Measurements from ENCODE around the gene AGBL4. TPM values are rescaled to one million over a fixed set of nuclear protein-coding genes. Genes with fewer than 3 reads are reported as not detected.

The AGBL4 gene
- polyA plus RNA-seq, 3 donors: 0.05 TPM; not detected in 2

DNA sequence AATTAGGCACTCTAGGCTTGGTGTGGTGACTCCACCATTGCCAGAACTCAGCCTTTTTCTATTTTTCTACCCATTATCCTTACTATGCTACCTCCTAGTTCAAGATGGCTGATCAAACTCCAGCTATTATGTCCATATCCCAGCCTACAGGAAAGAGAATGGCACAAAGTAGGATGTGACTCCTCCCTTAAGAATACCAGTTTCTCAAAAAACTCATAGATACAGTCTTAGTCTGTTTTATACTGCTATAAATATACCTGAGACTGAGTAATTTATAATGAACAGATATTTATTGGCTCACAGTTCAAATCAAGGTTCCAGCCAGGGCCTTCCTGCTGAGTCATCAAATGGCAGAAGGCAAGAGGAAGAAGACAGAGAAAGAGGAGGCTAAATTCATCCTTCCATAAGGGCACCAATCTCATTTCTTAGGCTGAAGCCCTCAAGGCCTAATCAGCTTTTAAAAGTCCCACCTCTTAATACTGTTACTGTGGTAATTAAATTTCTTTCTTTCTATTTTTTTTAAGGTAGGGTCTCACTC lies 704.3 kb downstream of the AGBL4 start:
- no peaks in the 10 kb centered on the region for H4K20me1 ChIP-seq (ENCODE audit: insufficient read depth, low read length)
- no peak overlapping the region for H3K9ac ChIP-seq (ENCODE audit: insufficient read depth, low read length, poor library complexity, severe bottlenecking)
- no peak overlapping the region for H3K4me3 Mint-ChIP-seq
- no peaks in the 10 kb centered on the region for H3K4me1 Mint-ChIP-seq
- H3K4me3 ChIP-seq (replicated peaks in 1 of 3; ENCODE audit: low read depth in 2 of 3, low read length in 3 of 3): no peak overlapping the region
- no peak overlapping the region for H3K27ac ChIP-seq (ENCODE audit: low read depth in 1 of 2, low read length in 2 of 2)
- no peak overlapping the region for H2AFZ ChIP-seq (ENCODE audit: insufficient read depth, low read depth, low read length, poor library complexity, severe bottlenecking)
- no peak overlapping the region for H3K27ac Mint-ChIP-seq
- intact Hi-C loops (cut with micrococcal nuclease): no loop called here
- TF ChIP-seq, protein P1, sequence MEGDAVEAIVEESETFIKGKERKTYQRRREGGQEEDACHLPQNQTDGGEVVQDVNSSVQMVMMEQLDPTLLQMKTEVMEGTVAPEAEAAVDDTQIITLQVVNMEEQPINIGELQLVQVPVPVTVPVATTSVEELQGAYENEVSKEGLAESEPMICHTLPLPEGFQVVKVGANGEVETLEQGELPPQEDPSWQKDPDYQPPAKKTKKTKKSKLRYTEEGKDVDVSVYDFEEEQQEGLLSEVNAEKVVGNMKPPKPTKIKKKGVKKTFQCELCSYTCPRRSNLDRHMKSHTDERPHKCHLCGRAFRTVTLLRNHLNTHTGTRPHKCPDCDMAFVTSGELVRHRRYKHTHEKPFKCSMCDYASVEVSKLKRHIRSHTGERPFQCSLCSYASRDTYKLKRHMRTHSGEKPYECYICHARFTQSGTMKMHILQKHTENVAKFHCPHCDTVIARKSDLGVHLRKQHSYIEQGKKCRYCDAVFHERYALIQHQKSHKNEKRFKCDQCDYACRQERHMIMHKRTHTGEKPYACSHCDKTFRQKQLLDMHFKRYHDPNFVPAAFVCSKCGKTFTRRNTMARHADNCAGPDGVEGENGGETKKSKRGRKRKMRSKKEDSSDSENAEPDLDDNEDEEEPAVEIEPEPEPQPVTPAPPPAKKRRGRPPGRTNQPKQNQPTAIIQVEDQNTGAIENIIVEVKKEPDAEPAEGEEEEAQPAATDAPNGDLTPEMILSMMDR (IDR thresholded peaks at IDR 0.05): no peak
- H3K27me3 ChIP-seq (ENCODE audit: control insufficient read depth in 2 of 2, insufficient read depth in 2 of 2, low read length in 2 of 2): no peaks in the 10 kb centered on the region
- peaks cover 0 to 4% of the 10 kb centered on the region in 2 donors for H3K9me3 ChIP-seq (replicated peaks in 1 of 2; ENCODE audit: control insufficient read depth in 1 of 2, insufficient read depth in 1 of 2, low read length in 2 of 2)
- H3K9me3 Mint-ChIP-seq: peaks cover 0 to 6% (median 0%) of the 10 kb centered on the region in 7 donors
- H3K79me2 ChIP-seq (ENCODE audit: insufficient read depth, low read length): no peaks in the 10 kb centered on the region
- H3K27me3 Mint-ChIP-seq (ENCODE audit: low read depth in 3 of 3): peaks cover 0 to 2% (median 0%) of the 10 kb centered on the region in 3 donors
- no peaks in the 10 kb centered on the region for H3K4me1 ChIP-seq (ENCODE audit: control insufficient read depth in 1 of 2, insufficient read depth in 2 of 2, low read length in 2 of 2)
- no peak for DNase-seq
- no peaks in the 10 kb centered on the region for H3K36me3 Mint-ChIP-seq
- H3K4me2 ChIP-seq (replicated peaks; ENCODE audit: extremely low read depth, low read length, poor library complexity, severe bottlenecking): no peak overlapping the region
- no peaks in the 10 kb centered on the region for H3K36me3 ChIP-seq (replicated peaks in 1 of 2; ENCODE audit: control insufficient read depth in 1 of 2, insufficient read depth in 2 of 2, low read length in 2 of 2)

DNA sequence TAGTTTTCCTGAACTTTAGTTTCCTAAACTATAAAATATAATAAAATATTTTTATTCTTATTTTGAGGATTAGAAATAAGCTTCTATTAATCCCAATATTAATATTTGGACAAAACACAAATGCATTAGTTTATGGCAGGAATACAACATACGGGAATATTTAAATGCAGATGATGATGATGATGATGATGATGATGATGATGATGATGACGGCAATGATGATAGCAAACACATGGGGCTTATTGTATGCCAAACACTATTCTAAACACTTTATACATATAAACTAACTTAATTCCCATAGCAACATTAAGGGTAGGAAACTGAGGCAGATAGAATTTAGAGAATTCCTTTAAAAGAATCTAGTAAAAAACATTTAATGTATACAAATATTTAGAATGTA lies 705.5 kb downstream of the AGBL4 start:
- no peaks in the 10 kb centered on the region for H3K36me3 Mint-ChIP-seq
- Histone ChIP-seq H3K9ac (ENCODE audit: insufficient read depth, low read length, poor library complexity, severe bottlenecking) (no peak overlapping the region), H4K20me1 (ENCODE audit: insufficient read depth, low read length) (no peaks in the 10 kb centered on the region), H3K9me3 (replicated peaks in 1 of 2; ENCODE audit: control insufficient read depth in 1 of 2, insufficient read depth in 1 of 2, low read length in 2 of 2) (peaks cover 0 to under 1% of the 10 kb centered on the region in 2 donors), H3K4me1 (ENCODE audit: control insufficient read depth in 1 of 2, insufficient read depth in 2 of 2, low read length in 2 of 2) (no peaks in the 10 kb centered on the region), H3K27ac (ENCODE audit: low read depth in 1 of 2, low read length in 2 of 2) (no peak overlapping the region), H3K27me3 (ENCODE audit: control insufficient read depth in 2 of 2, insufficient read depth in 2 of 2, low read length in 2 of 2) (no peaks in the 10 kb centered on the region), H3K36me3 (replicated peaks in 1 of 2; ENCODE audit: control insufficient read depth in 1 of 2, insufficient read depth in 2 of 2, low read length in 2 of 2) (no peaks in the 10 kb centered on the region), H3K4me2 (replicated peaks; ENCODE audit: extremely low read depth, low read length, poor library complexity, severe bottlenecking) (no peak overlapping the region), H2AFZ (ENCODE audit: insufficient read depth, low read depth, low read length, poor library complexity, severe bottlenecking) (no peak overlapping the region), H3K79me2 (ENCODE audit: insufficient read depth, low read length) (no peaks in the 10 kb centered on the region), H3K4me3 (replicated peaks in 1 of 3; ENCODE audit: low read depth in 2 of 3, low read length in 3 of 3) (no peak overlapping the region)
- peaks cover 0 to 2% (median 0%) of the 10 kb centered on the region in 3 donors for H3K27me3 Mint-ChIP-seq (ENCODE audit: low read depth in 3 of 3)
- peaks cover 0 to 11% (median 3%) of the 10 kb centered on the region in 7 donors for H3K9me3 Mint-ChIP-seq
- intact Hi-C loops (cut with micrococcal nuclease): no loop called here
- H3K4me3 Mint-ChIP-seq: no peak overlapping the region
- no peak overlapping the region for H3K27ac Mint-ChIP-seq
- TF ChIP-seq, protein P1 (IDR thresholded peaks at IDR 0.05): no peak
- WGBS (ENCODE audit: insufficient coverage): no CpG with 5 or more reads among the region's 2 CpGs
- H3K4me1 Mint-ChIP-seq: no peaks in the 10 kb centered on the region
- DNase-seq: no peak
